HepG2 (cell line): ENCODE measurements around the gene TMEM253. TPM values are rescaled to one million over a fixed set of nuclear protein-coding genes. Genes with fewer than 3 reads are reported as not detected.

Experiments
- ATAD3A ChIP-seq: sonication (generic); formaldehyde crosslinking; IDR thresholded peaks from 2 replicates; pipeline ENCODE4 v1.4.0; 2020; ENCODE audit warnings: missing genetic modification reagents
- CBX2 ChIP-seq, 2 experiments: fragments of 200-600 bp in 1 of 2; sonication (generic); formaldehyde crosslinking in 1 of 2; IDR thresholded peaks; 2 replicates each; pipeline versions ENCODE4 v1.7.0 to v1.8.1; 2018 to 2022; ENCODE audit warnings: low read depth in 2 of 2, low read length in 1 of 2, mild to moderate bottlenecking in 1 of 2, missing genetic modification reagents in 1 of 2
- DNMT1 ChIP-seq: sonication (generic); formaldehyde crosslinking; IDR thresholded peaks from 2 replicates; pipeline ENCODE4 v1.5.1; 2020; ENCODE audit warnings: mild to moderate bottlenecking, missing genetic modification reagents
- HOMEZ ChIP-seq: IDR thresholded peaks from 2 replicates; pipeline ENCODE4 v1.6.1; 2016; ENCODE audit warnings: low read depth
- HOXA3 ChIP-seq: sonication (generic); formaldehyde crosslinking; IDR thresholded peaks from 2 replicates; pipeline ENCODE4 v1.5.0; 2020; ENCODE audit warnings: missing genetic modification reagents
- HOXA7 ChIP-seq: sonication (generic); formaldehyde crosslinking; IDR thresholded peaks from 2 replicates; pipeline ENCODE4 v1.8.1; 2022; ENCODE audit warnings: mild to moderate bottlenecking, missing genetic modification reagents, moderate library complexity
- HOXD1 ChIP-seq: sonication (generic); formaldehyde crosslinking; IDR thresholded peaks from 2 replicates; pipeline ENCODE4 v1.5.0; 2020; ENCODE audit warnings: missing genetic modification reagents
- KLF11 ChIP-seq: IDR thresholded peaks from 2 replicates; pipeline ENCODE4 v1.6.1; 2016; ENCODE audit warnings: missing compliant biosample characterization
- TSC22D2 ChIP-seq: sonication (generic); formaldehyde crosslinking; IDR thresholded peaks from 2 replicates; pipeline ENCODE4 v1.5.1; 2020; ENCODE audit warnings: missing genetic modification reagents, mild to moderate bottlenecking, borderline replicate concordance
- ZBTB1 ChIP-seq: sonication (generic); formaldehyde crosslinking; IDR thresholded peaks from 2 replicates; pipeline ENCODE4 v1.4.0; 2020; ENCODE audit warnings: missing genetic modification reagents, borderline replicate concordance
- ZFP91 ChIP-seq: sonication (generic); formaldehyde crosslinking; IDR thresholded peaks from 2 replicates; pipeline ENCODE4 v1.9.0; 2022; ENCODE audit warnings: missing genetic modification reagents, mild to moderate bottlenecking, borderline replicate concordance
- ZMYM2 ChIP-seq: sonication (generic); formaldehyde crosslinking; IDR thresholded peaks from 2 replicates; pipeline ENCODE4 v1.8.0; 2022; ENCODE audit warnings: mild to moderate bottlenecking, missing genetic modification reagents
- ZNF142 ChIP-seq: sonication (generic); formaldehyde crosslinking; IDR thresholded peaks from 2 replicates; pipeline ENCODE4 v1.4.0; 2020; ENCODE audit warnings: missing genetic modification reagents
- ZNF564 ChIP-seq: sonication (generic); formaldehyde crosslinking; IDR thresholded peaks from 2 replicates; pipeline ENCODE4 v1.8.1; 2023; ENCODE audit warnings: mild to moderate bottlenecking, missing genetic modification reagents
- ZNF644 ChIP-seq: IDR thresholded peaks from 2 replicates; pipeline ENCODE4 v1.6.1; 2016; ENCODE audit warnings: low read depth
- ZNF672 ChIP-seq: sonication (generic); formaldehyde crosslinking; IDR thresholded peaks from 2 replicates; pipeline ENCODE4 v1.8.1; 2022; ENCODE audit warnings: missing genetic modification reagents
- ZNF7 ChIP-seq: IDR thresholded peaks from 2 replicates; pipeline ENCODE4 v1.6.1; 2016; ENCODE audit warnings: missing biosample characterization, missing genetic modification reagents
- ZNF710 ChIP-seq: sonication (generic); formaldehyde crosslinking; IDR thresholded peaks from 2 replicates; pipeline ENCODE4 v1.5.0; 2020; ENCODE audit warnings: mild to moderate bottlenecking, missing genetic modification reagents, borderline replicate concordance
- ZNF775 ChIP-seq: sonication (generic); formaldehyde crosslinking; IDR thresholded peaks from 2 replicates; pipeline ENCODE4 v1.4.0; 2020; ENCODE audit warnings: missing genetic modification reagents, mild to moderate bottlenecking, moderate library complexity, borderline replicate concordance
- polyA plus RNA-seq, 8 experiments: library from polyadenylated mRNA; depleted of rRNA in 3 of 8; stranded (reverse) in 7 of 8; unstranded in 1 of 8; fragments of >200 nt; fragmentation: Illumina TruSeq in 4 of 8; extraction: Trizol in 4 of 8; gene quantifications; 2 replicates each; pipeline versions ENCODE4 v1.2.1 to v1.2.3, GENCODE V29; 2011 to 2016; ENCODE audit warnings: low read depth in 4 of 8, missing spikeins in 1 of 8, mixed read lengths in 1 of 8; ENCODE audit not compliant: insufficient read depth in 1 of 8
- total RNA-seq, 5 experiments: library from RNA; depleted of rRNA; stranded (reverse); fragments of >200 nt; fragmentation: Illumina TruSeq; extraction: Trizol; gene quantifications; 2 replicates each; pipeline ENCODE4 v1.2.3, GENCODE V29; 2016; ENCODE audit warnings: low read depth in 1 of 5

Gene TMEM253
- total and polyA plus RNA-seq, 2 of the 13 experiments (the other 11 are each of a cell fraction or from before 2014, with no cell fraction given) = 0.29 to 0.45 TPM

- TF ChIP-seq ZNF142 (CRISPR knock-in tag) = no peak; the same call in 1 of the 2 replicates
- TF ChIP-seq ZNF710 (CRISPR knock-in tag) = peak; percentile 33; the same call in 1 of the 2 replicates
- no peak for TF ChIP-seq ZNF7 (CRISPR knock-in tag)
- no peak for TF ChIP-seq CBX2 (IDR thresholded peaks at IDR 0.05; ENCODE audit: low read depth, low read length)
- no peak for TF ChIP-seq CBX2 (CRISPR knock-in tag; IDR thresholded peaks at IDR 0.05; ENCODE audit: low read depth)
- TF ChIP-seq ZNF644 (CRISPR knock-in tag) = no peak
- TF ChIP-seq ZNF564 (CRISPR knock-in tag) = no peak; the same call in 1 of the 2 replicates
- 0 out of 2 replicates have a peak, but pooled peaks have one; percentile 13 for TF ChIP-seq TSC22D2 (CRISPR knock-in tag)
- TF ChIP-seq ZNF672 (CRISPR knock-in tag) = no peak
- TF ChIP-seq HOXA7 (CRISPR knock-in tag) = no peak
- TF ChIP-seq ZMYM2 (CRISPR knock-in tag) = no peak
- no peak for TF ChIP-seq HOMEZ (CRISPR knock-in tag)
- no peak for TF ChIP-seq ZBTB1 (CRISPR knock-in tag)
- TF ChIP-seq ATAD3A (CRISPR knock-in tag) = no peak
- TF ChIP-seq HOXD1 (CRISPR knock-in tag) = 0 out of 2 replicates have a peak, but pooled peaks have one; percentile 32
- TF ChIP-seq HOXA3 (CRISPR knock-in tag) = no peak; the same call in 1 of the 2 replicates
- no peak for TF ChIP-seq KLF11 (CRISPR knock-in tag)
- peak; percentile 70; the same call in 1 of the 2 replicates for TF ChIP-seq ZFP91 (CRISPR knock-in tag)
- TF ChIP-seq DNMT1 = no peak
- no peak for TF ChIP-seq ZNF775 (CRISPR knock-in tag)
Measured at GRCh38 chr14:21070610-21071224, 30.1 kb upstream of the TMEM253 start (continued).
